ENCODE data around the gene MAPK8IP1.

DNA sequence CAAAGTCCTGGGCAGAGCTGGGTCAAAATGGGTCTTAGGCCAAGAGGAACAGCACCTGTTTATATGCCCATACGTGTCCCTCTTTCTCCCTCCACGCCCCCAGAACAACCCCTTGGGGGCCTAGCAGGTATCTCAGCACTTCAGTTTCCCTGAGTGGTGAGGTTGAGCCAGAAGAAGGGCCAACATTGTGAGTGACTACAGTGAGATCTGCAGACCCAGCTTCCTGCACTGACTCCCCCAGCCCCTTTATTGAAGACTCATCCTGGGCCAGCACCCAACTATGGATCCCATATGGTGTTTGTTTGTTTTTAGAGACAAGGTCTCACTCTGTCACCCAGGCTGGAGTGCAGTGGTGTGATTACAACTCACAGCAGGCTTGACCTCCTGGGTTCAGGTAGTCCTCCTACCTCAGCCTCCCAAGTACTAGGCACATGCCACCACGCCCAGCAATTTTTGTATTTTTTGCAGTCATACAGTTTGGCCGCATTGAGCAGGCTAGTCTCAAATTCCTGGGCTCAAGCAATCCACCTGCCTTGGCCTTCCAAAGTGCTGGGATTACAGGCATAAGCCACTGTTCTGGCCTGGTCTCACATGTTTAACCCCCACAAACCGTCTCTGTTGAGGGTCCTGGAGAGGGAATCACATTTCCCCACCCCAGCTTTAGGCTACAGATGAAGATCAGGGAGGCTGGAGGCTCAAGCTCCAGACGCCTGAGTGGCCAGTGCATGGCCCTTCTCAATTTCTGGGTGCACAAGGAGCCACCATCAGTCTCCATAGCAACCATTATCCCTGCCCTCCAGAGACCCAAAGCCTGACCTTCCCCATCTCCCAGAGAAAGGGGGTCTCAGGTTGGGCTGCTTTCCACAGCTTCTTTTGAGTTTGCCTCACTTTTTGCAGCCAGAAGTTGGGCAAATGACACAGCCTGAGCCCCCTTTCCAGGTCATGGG, 35.4 kb downstream of the MAPK8IP1 start:
- TF ChIP-seq, protein P1, sequence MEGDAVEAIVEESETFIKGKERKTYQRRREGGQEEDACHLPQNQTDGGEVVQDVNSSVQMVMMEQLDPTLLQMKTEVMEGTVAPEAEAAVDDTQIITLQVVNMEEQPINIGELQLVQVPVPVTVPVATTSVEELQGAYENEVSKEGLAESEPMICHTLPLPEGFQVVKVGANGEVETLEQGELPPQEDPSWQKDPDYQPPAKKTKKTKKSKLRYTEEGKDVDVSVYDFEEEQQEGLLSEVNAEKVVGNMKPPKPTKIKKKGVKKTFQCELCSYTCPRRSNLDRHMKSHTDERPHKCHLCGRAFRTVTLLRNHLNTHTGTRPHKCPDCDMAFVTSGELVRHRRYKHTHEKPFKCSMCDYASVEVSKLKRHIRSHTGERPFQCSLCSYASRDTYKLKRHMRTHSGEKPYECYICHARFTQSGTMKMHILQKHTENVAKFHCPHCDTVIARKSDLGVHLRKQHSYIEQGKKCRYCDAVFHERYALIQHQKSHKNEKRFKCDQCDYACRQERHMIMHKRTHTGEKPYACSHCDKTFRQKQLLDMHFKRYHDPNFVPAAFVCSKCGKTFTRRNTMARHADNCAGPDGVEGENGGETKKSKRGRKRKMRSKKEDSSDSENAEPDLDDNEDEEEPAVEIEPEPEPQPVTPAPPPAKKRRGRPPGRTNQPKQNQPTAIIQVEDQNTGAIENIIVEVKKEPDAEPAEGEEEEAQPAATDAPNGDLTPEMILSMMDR (IDR thresholded peaks at IDR 0.05) = no peak
- TF ChIP-seq POLR2A (IDR thresholded peaks at IDR 0.05) = no peak

Measured in adrenal gland (tissue), 5 donors.